H1 (cell line): ENCODE measurements around the gene SNX25. TPM values are rescaled to one million over a fixed set of nuclear protein-coding genes. Genes with fewer than 3 reads are reported as not detected.

Experiments used
- CTCF ChIA-PET: fragments of 300-600 bp; sonication (Branson Sonifier 250); formaldehyde crosslinking; loops from one replicate; lab custom pipeline; 2021; ENCODE audit not compliant: partially characterized antibody; lab: Charles Lee
- POLR2A ChIA-PET: fragments of 300-600 bp; sonication (Branson Sonifier 250); formaldehyde crosslinking; loops from one replicate; lab custom pipeline; 2021; ENCODE audit warnings: inconsistent platforms; ENCODE audit not compliant: partially characterized antibody; lab: Charles Lee
- DNase-seq, 2 experiments: peaks; one replicate each; pipeline versions ENCODE4 v3.0.0 to v3.0.0-alpha.2; 2010 to 2022; ENCODE audit warnings: low spot score in 2 of 2, low read depth in 1 of 2, mixed read lengths in 1 of 2
- FAIRE-seq: peaks from 2 replicates; lab custom pipeline; 2011; peaks lifted over from hg19 to GRCh38; lab: Jason Lieb, UNC
- H2AFZ ChIP-seq: 2 replicates; pipeline ENCODE4 v1.8.1; 2012; ENCODE audit warnings: low read length, inconsistent platforms
- H2AK5ac ChIP-seq: 2 replicates; pipeline ENCODE4 v1.6.1; 2013; ENCODE audit warnings: low read depth, low read length
- H2BK120ac ChIP-seq: replicated peaks from 2 replicates; pipeline ENCODE3; 2013; ENCODE audit warnings: low read depth, low read length, inconsistent platforms
- H2BK12ac ChIP-seq: 2 replicates; pipeline ENCODE4 v1.6.1; 2013; ENCODE audit warnings: low read depth, low read length
- H2BK15ac ChIP-seq: 2 replicates; pipeline ENCODE4 v1.6.1; 2013; ENCODE audit warnings: low read length
- H2BK20ac ChIP-seq: 2 replicates; pipeline ENCODE4 v1.6.1; 2013; ENCODE audit warnings: low read length
- H2BK5ac ChIP-seq: 2 replicates; pipeline ENCODE4 v1.6.1; 2013; ENCODE audit warnings: low read depth, low read length
- H3K14ac ChIP-seq: 2 replicates; pipeline ENCODE4 v1.6.1; 2013; ENCODE audit warnings: inconsistent platforms; ENCODE audit not compliant: insufficient read length
- H3K18ac ChIP-seq: 2 replicates; pipeline ENCODE4 v1.6.1; 2013; ENCODE audit warnings: low read length; ENCODE audit errors: extremely low read depth
- H3K23ac ChIP-seq: 2 replicates; pipeline ENCODE4 v1.6.1; 2013; ENCODE audit warnings: inconsistent platforms; ENCODE audit not compliant: insufficient read length
- H3K23me2 ChIP-seq: 2 replicates; pipeline ENCODE4 v1.6.1; 2013; ENCODE audit warnings: low read depth, low read length
- H3K27ac ChIP-seq: 2 replicates; pipeline ENCODE4 v1.6.1; 2011; ENCODE audit warnings: low read depth, low read length, inconsistent platforms
- H3K27me3 ChIP-seq, 4 experiments: replicated peaks in 1 of 4; 1 replicate in 1 of 4; 2 replicates in 3 of 4; pipeline versions ENCODE4 v1.6.1 to v1.8.1; 2011 to 2013; ENCODE audit warnings: low read length in 3 of 4, mild to moderate bottlenecking in 3 of 4, inconsistent platforms in 2 of 4, mixed read lengths in 2 of 4, moderate library complexity in 1 of 4; ENCODE audit not compliant: control insufficient read depth in 3 of 4, insufficient read depth in 3 of 4; ENCODE audit errors: extremely low read depth in 1 of 4
- H3K36me3 ChIP-seq, 4 experiments: 2 replicates each; pipeline versions ENCODE4 v1.6.1 to v1.8.1; 2011 to 2013; ENCODE audit warnings: mild to moderate bottlenecking in 4 of 4, low read length in 3 of 4, moderate library complexity in 2 of 4, control low read depth in 1 of 4, inconsistent platforms in 1 of 4; ENCODE audit not compliant: insufficient read depth in 4 of 4, control insufficient read depth in 2 of 4
- H3K4ac ChIP-seq: replicated peaks from 2 replicates; pipeline ENCODE3; 2013; ENCODE audit warnings: low read length, low read depth, mixed read lengths, inconsistent platforms; ENCODE audit not compliant: insufficient read length
- H3K4me1 ChIP-seq, 4 experiments: replicated peaks in 1 of 4; 1 replicate in 1 of 4; 2 replicates in 3 of 4; pipeline versions ENCODE4 v1.6.1 to v1.8.1; 2011 to 2013; ENCODE audit warnings: low read length in 3 of 4, inconsistent platforms in 2 of 4, mixed read lengths in 1 of 4; ENCODE audit not compliant: insufficient read depth in 4 of 4, control insufficient read depth in 3 of 4
- H3K4me2 ChIP-seq, 2 experiments: 2 replicates each; pipeline versions ENCODE4 v1.6.1 to v1.8.1; 2011 to 2013; ENCODE audit warnings: low read depth in 2 of 2, low read length in 2 of 2, control low read depth in 1 of 2, inconsistent platforms in 1 of 2, mild to moderate bottlenecking in 1 of 2; ENCODE audit not compliant: insufficient read depth in 1 of 2
- H3K4me3 ChIP-seq, 4 experiments: fragments of 200-600, 300-600 bp in 1 of 4; sonication (generic), shearing (Covaris generic), sonication (Bioruptor Twin) in 1 of 4; 2 replicates each; pipeline versions ENCODE4 v1.5.1 to v1.8.1; 2011 to 2016; ENCODE audit warnings: low read length in 4 of 4, low read depth in 3 of 4, control low read depth in 2 of 4, inconsistent platforms in 2 of 4, mild to moderate bottlenecking in 2 of 4, mixed read lengths in 1 of 4, moderate library complexity in 1 of 4; ENCODE audit not compliant: insufficient read depth in 2 of 4; ENCODE audit errors: extremely low read depth in 1 of 4
- H3K56ac ChIP-seq: replicated peaks from 2 replicates; pipeline ENCODE3; 2013; ENCODE audit warnings: low read depth, mild to moderate bottlenecking, mixed read lengths, low read length, inconsistent platforms; ENCODE audit not compliant: insufficient read length
- H3K79me1 ChIP-seq: 2 replicates; pipeline ENCODE4 v1.6.1; 2013; ENCODE audit warnings: low read depth, low read length, control low read depth
- H3K79me2 ChIP-seq, 2 experiments: 2 replicates each; pipeline versions ENCODE4 v1.6.1 to v1.8.1; 2012 to 2013; ENCODE audit warnings: low read length in 2 of 2, mild to moderate bottlenecking in 2 of 2, inconsistent platforms in 1 of 2; ENCODE audit not compliant: insufficient read depth in 2 of 2, control insufficient read depth in 1 of 2
- H3K9ac ChIP-seq, 4 experiments: replicated peaks in 1 of 4; 1 replicate in 1 of 4; 2 replicates in 3 of 4; pipeline versions ENCODE4 v1.6.1 to v1.8.1; 2011 to 2013; ENCODE audit warnings: low read depth in 3 of 4, low read length in 3 of 4, control low read depth in 2 of 4, mild to moderate bottlenecking in 2 of 4, moderate library complexity in 2 of 4, inconsistent platforms in 1 of 4; ENCODE audit errors: extremely low read depth in 1 of 4
- H3K9me3 ChIP-seq, 2 experiments: 2 replicates each; pipeline versions ENCODE4 v1.6.1 to v1.8.1; 2012 to 2013; ENCODE audit warnings: mild to moderate bottlenecking in 2 of 2, moderate library complexity in 2 of 2, control low read depth in 1 of 2, inconsistent platforms in 1 of 2, low read depth in 1 of 2, low read length in 1 of 2, mixed read lengths in 1 of 2; ENCODE audit not compliant: insufficient read depth in 2 of 2
- H4K20me1 ChIP-seq, 2 experiments: replicated peaks in 1 of 2; 2 replicates each; pipeline versions ENCODE3 to v1.8.1; 2011 to 2013; ENCODE audit warnings: inconsistent platforms in 2 of 2, low read length in 2 of 2, mild to moderate bottlenecking in 1 of 2; ENCODE audit not compliant: insufficient read depth in 2 of 2, control insufficient read depth in 1 of 2
- H4K5ac ChIP-seq: 2 replicates; pipeline ENCODE4 v1.6.1; 2013; ENCODE audit warnings: low read length, low read depth, mixed read lengths, inconsistent platforms; ENCODE audit not compliant: insufficient read length
- H4K8ac ChIP-seq: 2 replicates; pipeline ENCODE4 v1.8.0; 2013; ENCODE audit warnings: mild to moderate bottlenecking, moderate library complexity, low read length, inconsistent platforms; ENCODE audit not compliant: insufficient read depth; ENCODE audit errors: extremely low read depth
- H4K91ac ChIP-seq: replicated peaks from 2 replicates; pipeline ENCODE3; 2013; ENCODE audit warnings: low read length, mixed read lengths, inconsistent platforms; ENCODE audit not compliant: insufficient read length
- CBX5 ChIP-seq: fragments of 300-800, 300-1000 bp; sonication (generic); IDR thresholded peaks from 2 replicates; pipeline ENCODE4 v1.7.1; 2016; ENCODE audit warnings: antibody characterized with exemption, low read length, low read depth
- RNF2 ChIP-seq: fragments of 200-900, 300-1000 bp; sonication (generic); IDR thresholded peaks from 2 replicates; pipeline ENCODE4 v1.7.1; 2016; ENCODE audit warnings: borderline replicate concordance, low read depth, mild to moderate bottlenecking, antibody characterized with exemption, low read length; ENCODE audit not compliant: poor library complexity, severe bottlenecking; ENCODE audit errors: missing control alignments
- WGBS, 2 experiments: shearing (Covaris generic) in 1 of 2; methylation state at CpG; one replicate each; pipeline versions ENCODE4 v1.1.6 to v1.1.7; 2013 to 2015; ENCODE audit warnings: low lambda C conversion rate in 2 of 2, mixed read lengths in 2 of 2, inconsistent platforms in 1 of 2, low coverage in 1 of 2, missing lambda C conversion rate in 1 of 2; ENCODE audit not compliant: insufficient replicate concordance in 2 of 2, insufficient coverage in 1 of 2, insufficient read length in 1 of 2; ENCODE audit errors: extremely low coverage in 1 of 2, missing lambda C conversion rate in 1 of 2; 5-methylcytosine and 5-hydroxymethylcytosine counted together
- polyA plus RNA-seq, 7 experiments: library from polyadenylated mRNA; depleted of rRNA in 3 of 7; stranded (reverse) in 5 of 7; unstranded in 2 of 7; fragments of >200 nt in 5 of 7; fragments of 200-250 nt in 2 of 7; gene quantifications; 1 replicate in 5 of 7; 2 replicates in 1 of 7; 4 replicates in 1 of 7; pipeline versions ENCODE4 v1.2.1 to v1.2.3, GENCODE V29; 2011 to 2013; ENCODE audit warnings: missing spikeins in 2 of 7, mixed read lengths in 2 of 7
- total RNA-seq: library from RNA; stranded (reverse); fragmentation: NEBNext Ultra II Directional; extraction: Animal tissue kit (Norgen Biotek cat#: 25700); gene quantifications from 2 replicates; pipeline ENCODE4 v1.2.1, GENCODE V29; 2021

The SNX25 gene
- total and polyA plus RNA-seq, 2 of the 8 experiments (the other 6 are each of a cell fraction or from before 2014, with no cell fraction given), result 5.4 to 19.9 TPM

DNA sequence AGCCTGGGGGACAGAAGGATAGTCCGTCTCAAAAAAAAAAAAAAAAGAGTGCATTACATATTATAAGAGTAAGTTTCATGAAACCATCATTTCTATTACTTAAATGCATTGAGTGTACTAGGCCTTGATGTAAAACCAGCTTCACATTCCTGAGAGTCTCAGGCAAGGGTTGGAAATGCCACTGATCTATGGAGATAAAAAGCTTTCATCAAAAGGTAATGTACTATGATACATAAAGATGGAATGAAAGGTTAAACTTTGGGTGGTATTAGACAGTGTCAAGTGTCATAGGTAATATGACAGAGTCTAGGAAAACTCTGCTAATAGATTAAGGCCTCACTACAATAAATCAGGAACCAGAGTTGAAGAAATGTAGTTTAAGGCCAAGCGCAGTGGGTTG, 13.0 kb upstream of the SNX25 start:
- POLR2A ChIA-PET, result interaction anchor here (0.8 kb wide), 1 partner anchor 27 kb away, joined by 4 read pairs; no protein-coding TSS in a partner anchor
- Histone ChIP-seq H3K9me3 (no peaks in the 10 kb centered on the region), H3K9ac (no peak overlapping the region), H2BK12ac (no peak overlapping the region), H2BK120ac (no peak overlapping the region), H3K23me2 (no peaks in the 10 kb centered on the region), H4K20me1 (no peaks in the 10 kb centered on the region), H3K14ac (no peak overlapping the region), H3K56ac (no peak overlapping the region), H4K91ac (no peak overlapping the region), H3K27ac (no peak overlapping the region), H2AK5ac (no peak overlapping the region)
- no peak for DNase-seq
- TF ChIP-seq RNF2 (no peak), CBX5 (no peak)
- TF ChIP-seq, all 59 proteins: peak for 0
- Histone ChIP-seq H3K4ac (no peak overlapping the region), H4K8ac (no peak overlapping the region), H3K18ac (no peak overlapping the region), H2BK20ac (no peak overlapping the region), H4K5ac (no peak overlapping the region), H3K4me1 (peaks cover 0 to 2% (median 0%) of the 10 kb centered on the region in 4 experiments; a peak in 1 of 7 replicates), H3K27me3 (no peaks in the 10 kb centered on the region), H3K79me1 (peaks cover 3% of the 10 kb centered on the region), H3K4me3 (no peak overlapping the region), H2BK5ac (no peak overlapping the region), H3K4me2 (no peak overlapping the region), H3K79me2 (peaks cover 0 to 26% of the 10 kb centered on the region in 2 experiments; a peak in 3 of 4 replicates), H3K23ac (no peak overlapping the region), H2AFZ (no peak overlapping the region), H3K36me3 (no peaks in the 10 kb centered on the region), H2BK15ac (no peak overlapping the region)
- CTCF ChIA-PET, result interaction anchor here (0.6 to 7.8 kb wide), 8 partner anchors 12 to 157 kb away, joined by 3 to 55 read pairs (median 3); no protein-coding TSS in a partner anchor
- 92% methylated on average over 2 of the region's 2 CpGs; no CpG with 5 or more reads in 1 of the 2 experiments for WGBS, 2 experiments
- no peak for FAIRE-seq
